DMS53 treated with DMSO at 0.1 percent for 48 hours (cell line): ENCODE measurements around the gene FOXA1.

Source experiments
- DNase-seq: peaks from one replicate; lab custom pipeline; 2025; ENCODE audit not compliant: unreplicated experiment; lab: John Stamatoyannopoulos, UW

FOXA1 gene

GRCh38 chr14:37590428-37591139 lies 4.5 kb downstream of the FOXA1 start:
- DNase-seq, result peak; percentile 15

GRCh38 chr14:37589715-37590427 lies 5.2 kb downstream of the FOXA1 start:
- DNase-seq, result no peak

GRCh38 chr14:37588956-37589714 lies 5.9 kb downstream of the FOXA1 start:
- peak; percentile 24 for DNase-seq

- DNase-seq, result no peak
Measured at GRCh38 chr14:37588667-37588955, 6.4 kb downstream of the FOXA1 start.

- no peak for DNase-seq
Measured at GRCh38 chr14:37587881-37588666, 7.0 kb downstream of the FOXA1 start.

GRCh38 chr14:37587131-37587803 lies 7.8 kb downstream of the FOXA1 start:
- no peak for DNase-seq

- DNase-seq, result no peak
Measured at GRCh38 chr14:37586797-37587130, 8.3 kb downstream of the FOXA1 start.

GRCh38 chr14:37585971-37586796 lies 8.9 kb downstream of the FOXA1 start:
- no peak for DNase-seq

GRCh38 chr14:37585101-37585511 lies 9.9 kb downstream of the FOXA1 start:
- no peak for DNase-seq

- no peak for DNase-seq
Measured at GRCh38 chr14:37584211-37585100, 10.6 kb downstream of the FOXA1 start.

- DNase-seq, result peak; percentile 32
Measured at GRCh38 chr14:37583358-37584210, 11.5 kb downstream of the FOXA1 start.

GRCh38 chr14:37580146-37580545 lies 14.9 kb downstream of the FOXA1 start:
- no peak for DNase-seq

- DNase-seq, result no peak
Measured at GRCh38 chr14:37579274-37579673, 15.8 kb downstream of the FOXA1 start.

GRCh38 chr14:37573356-37573755 lies 21.7 kb downstream of the FOXA1 start:
- DNase-seq, result no peak

- DNase-seq, result no peak
Measured at GRCh38 chr14:37571391-37571790, 23.7 kb downstream of the FOXA1 start.

GRCh38 chr14:37569729-37570128 lies 25.3 kb downstream of the FOXA1 start:
- no peak for DNase-seq

- no peak for DNase-seq
Measured at GRCh38 chr14:37566811-37567371, 28.2 kb downstream of the FOXA1 start.

GRCh38 chr14:37565550-37565949 lies 29.5 kb downstream of the FOXA1 start:
- DNase-seq, result no peak
